Keratinocyte (primary cell): ENCODE measurements around the gene CPPED1. TPM values are rescaled to one million over a fixed set of nuclear protein-coding genes. Genes with fewer than 3 reads are reported as not detected.

ENCODE experiments used
- DNase-seq: peaks from one replicate; pipeline ENCODE4 v3.0.0-alpha.2; 2011; ENCODE audit warnings: low read depth, missing footprints, low spot score
- FAIRE-seq: peaks from 2 replicates; lab custom pipeline; 2011; peaks lifted over from hg19 to GRCh38; lab: Jason Lieb, UNC
- H2AFZ ChIP-seq: 2 replicates; pipeline ENCODE4 v1.6.0; 2012; ENCODE audit warnings: low read length, control low read depth, inconsistent platforms; ENCODE audit not compliant: control insufficient read depth
- H3K27ac ChIP-seq: 2 replicates; pipeline ENCODE4 v1.5.1; 2011; ENCODE audit warnings: low read length; ENCODE audit not compliant: control insufficient read depth, insufficient read depth
- H3K27me3 ChIP-seq: 3 replicates; pipeline ENCODE4 v1.6.0; 2011; ENCODE audit warnings: low read length; ENCODE audit not compliant: control insufficient read depth, insufficient read depth; ENCODE audit errors: extremely low read depth
- H3K36me3 ChIP-seq, 2 experiments: 2 replicates in 1 of 2; 3 replicates in 1 of 2; pipeline ENCODE4 v1.5.1; 2011; ENCODE audit warnings: low read length in 2 of 2, mild to moderate bottlenecking in 1 of 2; ENCODE audit not compliant: control insufficient read depth in 2 of 2, insufficient read depth in 2 of 2; ENCODE audit errors: extremely low read depth in 1 of 2
- H3K4me1 ChIP-seq: 3 replicates; pipeline ENCODE4 v1.5.1; 2011; ENCODE audit warnings: low read length; ENCODE audit not compliant: control insufficient read depth, insufficient read depth; ENCODE audit errors: extremely low read depth
- H3K4me2 ChIP-seq: 3 replicates; pipeline ENCODE4 v1.6.0; 2011; ENCODE audit warnings: low read depth, low read length; ENCODE audit not compliant: control insufficient read depth, insufficient read depth; ENCODE audit errors: extremely low read depth
- H3K4me3 ChIP-seq, 3 experiments: fragments of 200-600 bp in 1 of 3; sonication (generic) in 1 of 3; 2 replicates in 2 of 3; 3 replicates in 1 of 3; pipeline ENCODE4 v1.5.1; 2011 to 2016; ENCODE audit warnings: low read length in 3 of 3, mild to moderate bottlenecking in 3 of 3, control low read depth in 2 of 3, inconsistent platforms in 1 of 3, low read depth in 1 of 3, mixed read lengths in 1 of 3, mixed run types in 1 of 3, moderate library complexity in 1 of 3; ENCODE audit not compliant: control insufficient read depth in 2 of 3, insufficient read depth in 2 of 3; ENCODE audit errors: extremely low read depth in 1 of 3
- H3K79me2 ChIP-seq: 2 replicates; pipeline ENCODE4 v1.6.0; 2012; ENCODE audit warnings: low read length; ENCODE audit not compliant: control insufficient read depth, insufficient read depth
- H3K9ac ChIP-seq: 3 replicates; pipeline ENCODE4 v1.6.0; 2011; ENCODE audit warnings: low read length; ENCODE audit not compliant: control insufficient read depth, insufficient read depth; ENCODE audit errors: extremely low read depth
- H3K9me1 ChIP-seq: 3 replicates; pipeline ENCODE4 v1.6.0; 2011; ENCODE audit warnings: low read length; ENCODE audit not compliant: control insufficient read depth, insufficient read depth; ENCODE audit errors: extremely low read depth
- H3K9me3 ChIP-seq: 2 replicates; pipeline ENCODE4 v1.5.1; 2012; ENCODE audit warnings: low read depth, low read length; ENCODE audit not compliant: control insufficient read depth
- H4K20me1 ChIP-seq: 3 replicates; pipeline ENCODE4 v1.6.0; 2011; ENCODE audit warnings: low read length; ENCODE audit not compliant: control insufficient read depth, insufficient read depth; ENCODE audit errors: extremely low read depth
- CTCF ChIP-seq, 3 experiments: IDR thresholded peaks in 1 of 3; conservative IDR thresholded peaks in 1 of 3; optimal IDR thresholded peaks in 1 of 3; 2 replicates in 2 of 3; 3 replicates in 1 of 3; pipeline versions ENCODE3 to v1.5.1; 2011; ENCODE audit warnings: low read length in 3 of 3, mild to moderate bottlenecking in 3 of 3, moderate library complexity in 2 of 3, control low read depth in 1 of 3, inconsistent platforms in 1 of 3; ENCODE audit not compliant: insufficient read depth in 2 of 3; ENCODE audit errors: extremely low read depth in 1 of 3
- EZH2 ChIP-seq: IDR thresholded peaks from one replicate; pipeline ENCODE4 v1.6.1; 2012; ENCODE audit warnings: inconsistent platforms, mild to moderate bottlenecking, low read length, moderate library complexity
- dilution Hi-C: fragments of 300-500 bp; cut with MboI; formaldehyde crosslinking; loops from one replicate; pipeline ENCODE4 v1.7.0; 2020; ENCODE audit warnings: low sequenced_read_pairs; ENCODE audit not compliant: extremely low pct_ligation_motif_present
- polyA plus RNA-seq, 5 experiments: library from polyadenylated mRNA; depleted of rRNA in 3 of 5; stranded (reverse) in 3 of 5; stranded (forward) in 1 of 5; unstranded in 1 of 5; fragments of >200 nt; gene quantifications; 1 replicate in 1 of 5; 2 replicates in 3 of 5; 3 replicates in 1 of 5; pipeline versions ENCODE4 v1.2.1 to v1.2.3, GENCODE V29; 2011 to 2012; ENCODE audit warnings: missing spikeins in 2 of 5, low read depth in 1 of 5, low replicate concordance in 1 of 5

The CPPED1 gene
- polyA plus RNA-seq, 1 donor (not counting 4 experiments of a cell fraction or from before 2014, with no cell fraction given): 14.4 TPM

GRCh38 chr16:12618515-12618914 is 185.2 kb downstream of the CPPED1 start:
- H3K4me1 ChIP-seq: peaks cover 6% of the 10 kb centered on the region
- H3K4me3 ChIP-seq: no peak overlapping the region
- dilution Hi-C loops: no loop called here
- no peaks in the 10 kb centered on the region for H3K36me3 ChIP-seq
- no peak overlapping the region for H3K4me2 ChIP-seq
- H3K9ac ChIP-seq: no peak overlapping the region
- H3K27ac ChIP-seq: no peak overlapping the region
- no peaks in the 10 kb centered on the region for H4K20me1 ChIP-seq
- H3K9me1 ChIP-seq: no peaks in the 10 kb centered on the region
- H3K27me3 ChIP-seq: no peaks in the 10 kb centered on the region
- FAIRE-seq (no peak), DNase-seq (no peak)
- H3K79me2 ChIP-seq: no peaks in the 10 kb centered on the region
- no peak overlapping the region for H2AFZ ChIP-seq
- TF ChIP-seq EZH2: no peak
- TF ChIP-seq CTCF (optimal IDR thresholded peaks at IDR 0.05 in 1 of 3, IDR thresholded peaks at IDR 0.05 in 1 of 3, conservative IDR thresholded peaks at IDR 0.05 in 1 of 3; ENCODE audit: extremely low read depth in 1 of 3, insufficient read depth in 2 of 3, low read length in 3 of 3): no peak
- H3K9me3 ChIP-seq: no peaks in the 10 kb centered on the region

- TF ChIP-seq CTCF (optimal IDR thresholded peaks at IDR 0.05 in 1 of 3, IDR thresholded peaks at IDR 0.05 in 1 of 3, conservative IDR thresholded peaks at IDR 0.05 in 1 of 3; ENCODE audit: extremely low read depth in 1 of 3, insufficient read depth in 2 of 3, low read length in 3 of 3) (no peak), EZH2 (no peak)
- no peak overlapping the region for H3K27ac ChIP-seq
- FAIRE-seq: no peak
- H3K36me3 ChIP-seq: no peaks in the 10 kb centered on the region
- H2AFZ ChIP-seq: no peak overlapping the region
- peaks cover 14% of the 10 kb centered on the region for H3K4me1 ChIP-seq
- no peak overlapping the region for H3K9ac ChIP-seq
- H3K79me2 ChIP-seq: no peaks in the 10 kb centered on the region
- no peaks in the 10 kb centered on the region for H3K9me1 ChIP-seq
- H3K4me2 ChIP-seq: no peak overlapping the region
- DNase-seq: no peak
- no peaks in the 10 kb centered on the region for H3K27me3 ChIP-seq
- no peaks in the 10 kb centered on the region for H4K20me1 ChIP-seq
- H3K4me3 ChIP-seq: no peak overlapping the region
- dilution Hi-C loops: no loop called here
- H3K9me3 ChIP-seq: no peaks in the 10 kb centered on the region
These were observed 186.3 kb downstream of the CPPED1 start for GRCh38 chr16:12617401-12617819.
